ENCODE data around the gene PTPRE. TPM values are rescaled to one million over a fixed set of nuclear protein-coding genes. Genes with fewer than 3 reads are reported as not detected.

The PTPRE gene
- total and polyA plus RNA-seq, 10 of the 15 experiments (the other 5 are each of a cell fraction or from before 2014, with no cell fraction given): 2.9 to 7.6 (median 5.8) TPM

GRCh38 chr10:127921075-127921752, 14.3 kb downstream of the PTPRE start:
- ChIA-PET RAD21 (ENCODE audit: unreplicated experiment) (no interaction called here), SMC1A (ENCODE audit: uncharacterized antibody, unreplicated experiment) (no interaction called here), POLR2A (no interaction called here), CTCF (interaction anchor here (1.2 kb wide), 1 partner anchor 148 kb away, joined by 4 read pairs; no protein-coding TSS in a partner anchor)
- H3K79me2 ChIP-seq (ENCODE audit: control insufficient read depth, insufficient read depth, low read length): no peaks in the 10 kb centered on the region
- H3K27ac ChIP-seq (ENCODE audit: control insufficient read depth, insufficient read depth): no peak overlapping the region
- in situ Hi-C loops (cut with MboI) (no loop called here), intact Hi-C loops (cut with micrococcal nuclease; ENCODE audit: unreplicated experiment) (no loop called here)
- TF ChIP-seq LARP7 (IDR thresholded peaks at IDR 0.05): no peak
- TF ChIP-seq ATF7 (IDR thresholded peaks at IDR 0.05; ENCODE audit: low read depth): no peak
- TF ChIP-seq CBFB (IDR thresholded peaks at IDR 0.05; ENCODE audit: low read depth): no peak
- no peak for TF ChIP-seq RELB (IDR thresholded peaks at IDR 0.05; ENCODE audit: low read depth)
- no peaks in the 10 kb centered on the region for H3K4me1 ChIP-seq (ENCODE audit: control insufficient read depth, insufficient read depth, low read length)
- no peak overlapping the region for H2AFZ ChIP-seq (ENCODE audit: control insufficient read depth, low read depth, low read length)
- H3K4me2 ChIP-seq (ENCODE audit: control insufficient read depth, insufficient read depth): no peak overlapping the region
- no peaks in the 10 kb centered on the region; the same call in 2 of the 3 replicates for H3K9me3 ChIP-seq (replicated peaks; ENCODE audit: control insufficient read depth, insufficient read depth, low read length)
- DNase-seq (ENCODE audit: low read depth, low spot score): no peak
- WGBS (ENCODE audit: insufficient coverage, insufficient replicate concordance, low lambda C conversion rate, missing lambda C conversion rate): 35% methylated on average over 11 of the region's 11 CpGs
- no peaks in the 10 kb centered on the region for H3K27me3 ChIP-seq (replicated peaks in 1 of 2; ENCODE audit: control insufficient read depth in 2 of 2, insufficient read depth in 2 of 2, low read length in 1 of 2)
- H3K36me3 ChIP-seq (ENCODE audit: control insufficient read depth in 2 of 2, insufficient read depth in 2 of 2, low read length in 1 of 2): no peaks in the 10 kb centered on the region
- H3K4me3 ChIP-seq: no peak overlapping the region
- no peak for ATAC-seq
- FAIRE-seq: no peak
- H3K9ac ChIP-seq (ENCODE audit: control insufficient read depth, insufficient read depth, low read length): no peak overlapping the region
- BruUV-seq (replicated peaks): no TSS peak
- H4K20me1 ChIP-seq (ENCODE audit: control insufficient read depth, insufficient read depth): no peaks in the 10 kb centered on the region

- Histone ChIP-seq H3K4me2 (ENCODE audit: control insufficient read depth, insufficient read depth) (no peak overlapping the region), H3K27me3 (replicated peaks in 1 of 2; ENCODE audit: control insufficient read depth in 2 of 2, insufficient read depth in 2 of 2, low read length in 1 of 2) (no peaks in the 10 kb centered on the region), H4K20me1 (ENCODE audit: control insufficient read depth, insufficient read depth) (no peaks in the 10 kb centered on the region), H3K79me2 (ENCODE audit: control insufficient read depth, insufficient read depth, low read length) (no peaks in the 10 kb centered on the region), H3K27ac (ENCODE audit: control insufficient read depth, insufficient read depth) (no peak overlapping the region), H3K36me3 (ENCODE audit: control insufficient read depth in 2 of 2, insufficient read depth in 2 of 2, low read length in 1 of 2) (no peaks in the 10 kb centered on the region), H3K4me1 (ENCODE audit: control insufficient read depth, insufficient read depth, low read length) (no peaks in the 10 kb centered on the region), H3K9me3 (replicated peaks; ENCODE audit: control insufficient read depth, insufficient read depth, low read length) (no peaks in the 10 kb centered on the region; the same call in 2 of the 3 replicates), H3K9ac (ENCODE audit: control insufficient read depth, insufficient read depth, low read length) (no peak overlapping the region), H3K4me3 (no peak overlapping the region), H2AFZ (ENCODE audit: control insufficient read depth, low read depth, low read length) (no peak overlapping the region)
- DNase-seq (ENCODE audit: low read depth, low spot score) (no peak), ATAC-seq (no peak), FAIRE-seq (no peak)
- BruUV-seq (replicated peaks): no TSS peak
- ChIA-PET SMC1A (ENCODE audit: uncharacterized antibody, unreplicated experiment) (no interaction called here), RAD21 (ENCODE audit: unreplicated experiment) (no interaction called here), POLR2A (no interaction called here), CTCF (no interaction called here)
- 19% methylated on average over 2 of the region's 2 CpGs for WGBS (ENCODE audit: insufficient coverage, insufficient replicate concordance, low lambda C conversion rate, missing lambda C conversion rate)
- intact Hi-C loops (cut with micrococcal nuclease; ENCODE audit: unreplicated experiment): no loop called here
- TF ChIP-seq BMI1 (IDR thresholded peaks at IDR 0.05; ENCODE audit: borderline replicate concordance) (no peak), HCFC1 (IDR thresholded peaks at IDR 0.05; ENCODE audit: low read length) (no peak), ZNF24 (IDR thresholded peaks at IDR 0.05) (no peak), KDM1A (IDR thresholded peaks at IDR 0.05; ENCODE audit: borderline replicate concordance) (no peak), STAT1 (conservative IDR thresholded peaks at IDR 0.05) (no peak), REST (IDR thresholded peaks at IDR 0.05; ENCODE audit: low read depth, low read length) (no peak)
- in situ Hi-C loops (cut with MboI): no loop called here
Measured at GRCh38 chr10:127921753-127922145, 14.8 kb downstream of the PTPRE start.
